Kidney epithelial cell (primary cell): ENCODE data around the gene ST3GAL3. TPM values are rescaled to one million over a fixed set of nuclear protein-coding genes. Genes with fewer than 3 reads are reported as not detected.
"Not testable (repeated sequence)": the region's sequence is repeated elsewhere in the genome, so short reads cannot be mapped to it uniquely, and the experiment has no call there.

Experiments
- DNase-seq: peaks from one replicate; pipeline ENCODE4 v3.0.0-alpha.2; 2010; ENCODE audit warnings: low read depth
- H3K27me3 ChIP-seq: 2 replicates; pipeline ENCODE4 v1.6.0; 2011; ENCODE audit warnings: low read length; ENCODE audit not compliant: control insufficient read depth, insufficient read depth
- H3K36me3 ChIP-seq: 2 replicates; pipeline ENCODE4 v1.5.1; 2011; ENCODE audit warnings: low read length; ENCODE audit not compliant: control insufficient read depth, insufficient read depth
- H3K4me3 ChIP-seq: 2 replicates; pipeline ENCODE4 v1.5.1; 2011; ENCODE audit warnings: low read depth, mild to moderate bottlenecking, control low read depth, low read length
- total RNA-seq: library from RNA; depleted of rRNA; stranded (reverse); fragments of >200 nt; gene quantifications from 2 replicates; pipeline ENCODE4 v1.2.3, GENCODE V29; 2015
- TF ChIP-seq, protein P1 (sequence below): IDR thresholded peaks from 2 replicates; pipeline ENCODE4 v1.5.1; 2011; ENCODE audit warnings: mild to moderate bottlenecking, moderate library complexity, low read length, control low read depth, inconsistent platforms; ENCODE audit not compliant: insufficient read depth, poor library complexity, severe bottlenecking

The ST3GAL3 gene
- total RNA-seq, 1 donor from 2014 or later, result 15.0 TPM

DNA sequence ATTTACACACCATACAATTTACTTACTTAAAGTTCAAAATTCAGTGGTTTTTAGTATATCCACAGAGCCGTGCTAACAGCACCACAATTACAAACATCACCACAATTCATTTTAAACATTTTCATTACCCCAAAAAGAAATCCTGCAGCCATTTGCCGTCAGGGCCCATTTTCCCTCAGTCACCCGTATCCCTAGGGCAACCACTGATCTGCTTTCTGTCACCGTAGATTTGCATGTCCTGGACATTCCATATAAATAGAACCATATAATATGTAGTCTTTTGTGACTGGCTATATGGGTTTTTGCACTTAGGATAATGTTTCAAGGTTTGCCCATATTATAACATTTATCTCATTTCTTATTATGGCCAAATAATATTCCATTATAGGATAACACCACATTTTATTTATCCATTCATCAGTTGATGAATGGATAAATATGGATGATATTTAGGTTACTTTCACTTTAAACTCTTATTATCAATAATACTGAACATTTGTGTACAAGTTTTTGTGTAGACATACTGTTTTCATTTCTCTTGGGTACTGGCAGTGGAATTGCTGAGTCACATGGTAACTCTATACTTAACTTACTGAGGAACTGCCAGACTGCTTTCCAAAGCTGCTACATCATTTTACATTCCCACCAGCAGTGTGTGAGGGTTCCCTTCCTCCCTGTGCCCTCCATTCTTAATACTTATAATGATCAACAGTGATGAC is 68.9 kb downstream of the ST3GAL3 start:
- no peak for DNase-seq
- H3K36me3 ChIP-seq, result no peaks in the 10 kb centered on the region
- TF ChIP-seq, protein P1, sequence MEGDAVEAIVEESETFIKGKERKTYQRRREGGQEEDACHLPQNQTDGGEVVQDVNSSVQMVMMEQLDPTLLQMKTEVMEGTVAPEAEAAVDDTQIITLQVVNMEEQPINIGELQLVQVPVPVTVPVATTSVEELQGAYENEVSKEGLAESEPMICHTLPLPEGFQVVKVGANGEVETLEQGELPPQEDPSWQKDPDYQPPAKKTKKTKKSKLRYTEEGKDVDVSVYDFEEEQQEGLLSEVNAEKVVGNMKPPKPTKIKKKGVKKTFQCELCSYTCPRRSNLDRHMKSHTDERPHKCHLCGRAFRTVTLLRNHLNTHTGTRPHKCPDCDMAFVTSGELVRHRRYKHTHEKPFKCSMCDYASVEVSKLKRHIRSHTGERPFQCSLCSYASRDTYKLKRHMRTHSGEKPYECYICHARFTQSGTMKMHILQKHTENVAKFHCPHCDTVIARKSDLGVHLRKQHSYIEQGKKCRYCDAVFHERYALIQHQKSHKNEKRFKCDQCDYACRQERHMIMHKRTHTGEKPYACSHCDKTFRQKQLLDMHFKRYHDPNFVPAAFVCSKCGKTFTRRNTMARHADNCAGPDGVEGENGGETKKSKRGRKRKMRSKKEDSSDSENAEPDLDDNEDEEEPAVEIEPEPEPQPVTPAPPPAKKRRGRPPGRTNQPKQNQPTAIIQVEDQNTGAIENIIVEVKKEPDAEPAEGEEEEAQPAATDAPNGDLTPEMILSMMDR, result no peak
- H3K4me3 ChIP-seq, result no peak overlapping the region
- no peaks in the 10 kb centered on the region for H3K27me3 ChIP-seq

GRCh38 chr1:43777916-43778315 is 70.6 kb downstream of the ST3GAL3 start:
- DNase-seq, H3K4me3 ChIP-seq, H3K27me3 ChIP-seq, H3K36me3 ChIP-seq: not testable (repeated sequence)

DNA sequence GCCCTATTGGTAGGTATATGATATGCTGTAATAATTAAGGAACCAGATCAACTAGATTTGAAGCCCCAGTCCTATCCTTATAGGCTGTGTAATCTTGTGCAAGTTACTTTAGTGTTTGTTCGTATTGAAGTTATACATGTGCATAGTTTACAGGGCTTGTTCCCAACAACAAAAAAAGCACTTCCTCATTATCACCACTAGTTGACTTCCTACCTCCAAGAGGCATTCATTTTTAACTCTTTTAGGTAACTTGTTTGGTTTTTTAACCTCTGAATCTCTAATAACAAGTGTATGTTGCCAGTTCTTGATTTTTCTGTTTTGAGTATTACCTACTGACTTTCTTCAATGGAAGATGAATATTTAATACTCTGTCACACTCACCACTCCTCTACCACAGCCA is 71.9 kb downstream of the ST3GAL3 start:
- Histone ChIP-seq H3K27me3 (no peaks in the 10 kb centered on the region), H3K4me3 (no peak overlapping the region), H3K36me3 (no peaks in the 10 kb centered on the region)
- TF ChIP-seq, protein P1, result no peak
- DNase-seq, result no peak

DNA sequence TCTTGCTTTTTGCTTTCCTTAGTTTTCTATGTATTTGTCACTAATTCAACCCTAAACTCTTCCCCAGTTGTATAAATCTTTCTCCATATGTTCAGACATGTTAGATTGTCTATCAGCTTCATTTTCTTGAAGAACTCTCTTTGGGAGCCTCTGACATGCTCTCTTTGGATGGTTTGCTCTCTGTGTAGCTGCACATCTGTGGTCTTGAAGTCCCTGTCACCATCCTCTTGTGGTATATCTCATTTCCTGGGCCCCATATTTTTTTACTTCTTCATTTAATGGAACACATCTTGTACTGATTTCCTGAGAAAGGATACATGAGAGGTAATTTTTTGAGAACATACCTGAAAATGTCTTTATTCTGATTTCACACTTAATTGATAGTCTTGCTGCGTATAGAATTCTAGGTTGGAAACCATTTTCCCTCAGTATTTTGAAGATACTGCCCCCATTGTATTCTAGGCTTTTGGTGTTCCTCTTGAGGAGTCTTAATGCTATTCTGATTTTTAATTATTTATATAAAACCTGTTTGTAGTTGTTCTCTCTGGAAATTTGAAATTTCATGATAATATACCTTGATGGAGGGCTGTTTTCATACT is 72.6 kb downstream of the ST3GAL3 start:
- TF ChIP-seq, protein P1, result no peak
- H3K4me3 ChIP-seq, result no peak overlapping the region
- H3K36me3 ChIP-seq, result no peaks in the 10 kb centered on the region
- H3K27me3 ChIP-seq, result no peaks in the 10 kb centered on the region
- no peak for DNase-seq

DNA sequence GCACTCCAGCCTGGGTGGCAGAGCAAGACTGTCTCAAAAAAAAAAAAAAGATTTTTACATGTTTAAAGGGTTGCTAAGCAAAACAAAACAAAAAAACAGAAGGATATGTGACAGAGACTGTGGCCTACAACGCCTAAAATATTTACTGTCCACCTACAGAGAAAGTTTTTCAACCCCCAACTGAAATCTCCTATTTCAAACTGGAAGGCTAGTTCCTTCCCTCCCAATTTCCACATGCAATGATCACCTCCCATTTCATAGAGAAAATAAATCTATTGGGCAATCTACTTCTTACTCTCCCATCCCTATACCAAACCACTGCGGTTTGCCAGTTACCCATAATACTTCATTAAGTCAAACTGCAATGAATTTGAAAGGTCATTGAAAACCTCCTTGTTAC is 74.2 kb downstream of the ST3GAL3 start:
- Histone ChIP-seq H3K4me3 (no peak overlapping the region), H3K36me3 (no peaks in the 10 kb centered on the region), H3K27me3 (no peaks in the 10 kb centered on the region)
- DNase-seq, result no peak
- TF ChIP-seq, protein P1, result no peak

GRCh38 chr1:43783096-43783670 is 75.8 kb downstream of the ST3GAL3 start:
- no peaks in the 10 kb centered on the region for H3K36me3 ChIP-seq
- no peaks in the 10 kb centered on the region for H3K27me3 ChIP-seq
- DNase-seq, result no peak
- TF ChIP-seq, protein P1, result no peak
- no peak overlapping the region for H3K4me3 ChIP-seq
